HepG2 (cell line): ENCODE results near the gene RTBDN. TPM values are rescaled to one million over a fixed set of nuclear protein-coding genes. Genes with fewer than 3 reads are reported as not detected.

Experiments used
- AHDC1 ChIP-seq: sonication (generic); formaldehyde crosslinking; IDR thresholded peaks from 2 replicates; pipeline ENCODE4 v1.5.1; 2020; ENCODE audit warnings: mild to moderate bottlenecking, missing genetic modification reagents, borderline replicate concordance
- ATF5 ChIP-seq: sonication (generic); formaldehyde crosslinking; IDR thresholded peaks from 2 replicates; pipeline ENCODE4 v1.4.0; 2020; ENCODE audit warnings: mild to moderate bottlenecking, low read depth, missing genetic modification reagents
- ATF7-NPFF ChIP-seq: sonication (generic); formaldehyde crosslinking; IDR thresholded peaks from 2 replicates; pipeline ENCODE4 v1.8.1; 2023; ENCODE audit warnings: mild to moderate bottlenecking, low read depth, missing genetic modification reagents, moderate library complexity
- CBX1 ChIP-seq: IDR thresholded peaks from one replicate; pipeline ENCODE4 v1.6.1; 2016; ENCODE audit warnings: antibody characterized with exemption, low read depth
- GMEB2 ChIP-seq: IDR thresholded peaks from 2 replicates; pipeline ENCODE4 v1.6.1; 2016; ENCODE audit warnings: missing biosample characterization, missing genetic modification reagents, low read depth
- MTA3 ChIP-seq: sonication (generic); formaldehyde crosslinking; IDR thresholded peaks from 2 replicates; pipeline ENCODE4 v1.4.0; 2020; ENCODE audit warnings: missing genetic modification reagents
- NFAT5 ChIP-seq: sonication (generic); formaldehyde crosslinking; IDR thresholded peaks from 2 replicates; pipeline ENCODE4 v1.4.0; 2020; ENCODE audit warnings: missing genetic modification reagents
- SP5 ChIP-seq: IDR thresholded peaks from 2 replicates; pipeline ENCODE4 v1.6.1; 2016; ENCODE audit warnings: low read depth, borderline replicate concordance
- ZNF263 ChIP-seq: sonication (generic); formaldehyde crosslinking; IDR thresholded peaks from 2 replicates; pipeline ENCODE4 v1.4.0; 2020; ENCODE audit warnings: missing genetic modification reagents
- ZNF331 ChIP-seq: sonication (generic); formaldehyde crosslinking; IDR thresholded peaks from 2 replicates; pipeline ENCODE4 v1.4.0; 2020; ENCODE audit warnings: missing genetic modification reagents
- ZSCAN20 ChIP-seq: sonication (generic); formaldehyde crosslinking; IDR thresholded peaks from 2 replicates; pipeline ENCODE4 v1.4.0; 2020; ENCODE audit warnings: missing genetic modification reagents, mild to moderate bottlenecking, borderline replicate concordance
- ZUFSP ChIP-seq: sonication (generic); formaldehyde crosslinking; IDR thresholded peaks from 2 replicates; pipeline ENCODE4 v1.9.0; 2021; ENCODE audit warnings: missing genetic modification reagents, mild to moderate bottlenecking, borderline replicate concordance
- polyA plus RNA-seq, 8 experiments: library from polyadenylated mRNA; depleted of rRNA in 3 of 8; stranded (reverse) in 7 of 8; unstranded in 1 of 8; fragments of >200 nt; fragmentation: Illumina TruSeq in 4 of 8; extraction: Trizol in 4 of 8; gene quantifications; 2 replicates each; pipeline versions ENCODE4 v1.2.1 to v1.2.3, GENCODE V29; 2011 to 2016; ENCODE audit warnings: low read depth in 4 of 8, missing spikeins in 1 of 8, mixed read lengths in 1 of 8; ENCODE audit not compliant: insufficient read depth in 1 of 8
- total RNA-seq, 5 experiments: library from RNA; depleted of rRNA; stranded (reverse); fragments of >200 nt; fragmentation: Illumina TruSeq; extraction: Trizol; gene quantifications; 2 replicates each; pipeline ENCODE4 v1.2.3, GENCODE V29; 2016; ENCODE audit warnings: low read depth in 1 of 5

RTBDN gene
- total and polyA plus RNA-seq, 2 of the 13 experiments (the other 11 are each of a cell fraction or from before 2014, with no cell fraction given), result 0.27 to 0.48 TPM

- TF ChIP-seq NFAT5 (CRISPR knock-in tag), result no peak
- TF ChIP-seq ZUFSP (CRISPR knock-in tag), result no peak
- no peak for TF ChIP-seq GMEB2 (CRISPR knock-in tag)
- TF ChIP-seq MTA3, result no peak
- no peak for TF ChIP-seq AHDC1
- TF ChIP-seq SP5 (CRISPR knock-in tag), result no peak
- TF ChIP-seq ATF5 (CRISPR knock-in tag), result no peak
- TF ChIP-seq ZNF331, result 0 out of 2 replicates have a peak, but pooled peaks have one; percentile 9
- TF ChIP-seq ATF7-NPFF, result peak; percentile 86
- 0 out of 2 replicates have a peak, but pooled peaks have one; percentile 55 for TF ChIP-seq ZNF263 (CRISPR knock-in tag)
- TF ChIP-seq CBX1, result no peak
- TF ChIP-seq ZSCAN20 (CRISPR knock-in tag), result no peak
Observed at GRCh38 chr19:12792051-12792852, 42.1 kb downstream of the RTBDN start (continued).
